Stimulated activated CD4-positive, alpha-beta T cell treated with anti-CD3 and anti-CD28 coated beads, Interleukin-15, amount 100 ng/mL, for 48 hours (primary cell): Measurements from ENCODE around the gene NPHP4.

ENCODE experiments used
- DNase-seq, 2 donors: peaks; one replicate each; pipeline ENCODE4 v3.0.0-alpha.2; 2020; ENCODE audit warnings: low read depth in 2 of 2

Gene NPHP4

DNA sequence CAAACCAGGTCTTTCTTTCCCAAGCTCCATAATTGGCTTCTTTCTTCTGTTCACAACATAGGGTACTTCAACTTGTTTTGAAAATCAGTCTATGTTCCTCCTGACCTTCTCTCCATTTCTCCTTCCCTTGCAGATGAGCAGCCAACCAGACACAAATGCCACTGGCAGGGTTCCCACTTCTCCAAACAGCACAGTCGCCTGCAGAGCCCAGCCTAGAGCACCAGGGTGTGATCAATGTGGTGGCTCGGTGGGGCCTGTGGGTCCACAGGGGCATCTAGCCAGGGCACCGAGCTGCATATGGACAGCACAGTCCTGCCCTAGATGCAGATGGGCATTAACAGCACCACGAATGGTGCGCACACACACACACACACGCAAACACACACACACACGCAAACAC, 112.8 kb downstream of the NPHP4 start:
- no peak for DNase-seq

- no peak for DNase-seq
Observed at GRCh38 chr1:5878971-5879370, 113.3 kb downstream of the NPHP4 start.

- DNase-seq, result no peak
Observed at GRCh38 chr1:5877683-5878530, 114.3 kb downstream of the NPHP4 start.

GRCh38 chr1:5877001-5877400, 115.2 kb downstream of the NPHP4 start:
- no peak for DNase-seq

DNA sequence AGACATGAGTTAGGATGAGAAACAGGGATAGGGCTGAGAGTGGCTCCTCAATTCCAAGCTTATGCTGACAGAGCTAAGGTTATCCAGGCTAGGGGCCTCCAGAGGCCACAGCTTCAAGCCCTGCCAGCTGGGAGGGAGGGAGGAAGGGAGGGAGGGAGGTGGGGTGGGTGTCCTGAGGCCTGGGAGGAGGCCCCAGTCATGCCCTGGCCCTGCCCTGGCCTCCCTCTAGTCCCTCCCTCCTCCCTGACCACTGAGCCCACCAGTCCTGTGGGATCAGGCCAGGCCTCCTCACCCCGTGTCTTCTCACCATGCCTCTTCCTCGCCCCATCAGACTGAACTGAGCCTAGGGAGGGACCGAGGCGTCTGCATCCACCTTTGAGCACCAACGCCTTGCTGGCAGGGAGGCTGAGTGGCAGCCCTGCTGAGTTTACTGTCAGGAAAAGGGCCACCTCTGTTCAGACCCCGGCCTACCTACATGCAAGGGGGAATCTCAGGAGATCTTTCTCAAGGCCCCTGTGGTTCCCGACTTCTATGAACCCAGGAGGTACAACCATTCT, 116.1 kb downstream of the NPHP4 start:
- no peak for DNase-seq

DNA sequence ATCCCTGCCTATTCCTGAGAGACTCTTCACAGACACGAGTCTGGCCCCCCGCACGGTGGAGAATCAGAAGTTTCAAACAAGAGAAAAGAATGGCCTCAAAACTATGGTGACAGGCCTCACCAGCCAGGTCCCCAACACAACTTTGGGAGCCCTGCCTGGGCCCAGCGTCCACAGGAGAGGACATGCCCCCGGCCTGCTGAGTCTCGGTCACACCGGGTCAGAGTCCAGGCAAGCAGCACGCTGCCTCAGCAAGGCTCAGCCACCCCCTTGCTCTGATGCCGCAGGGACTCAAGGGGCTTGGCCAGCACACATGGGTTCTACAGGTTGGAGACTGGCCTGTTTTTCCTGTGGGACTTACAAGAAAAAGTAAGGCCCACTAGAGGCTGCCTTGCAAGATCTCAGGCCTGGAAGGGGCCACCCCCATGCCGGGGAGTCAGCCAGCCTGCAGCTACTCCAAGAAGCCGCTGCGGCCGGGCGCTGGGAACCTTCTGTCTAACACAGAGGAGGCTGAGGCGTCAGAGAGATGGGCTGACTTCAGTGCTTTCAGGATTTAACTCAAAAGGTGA, 116.8 kb downstream of the NPHP4 start:
- no peak for DNase-seq

GRCh38 chr1:5874416-5875110, 117.7 kb downstream of the NPHP4 start:
- DNase-seq, result no peak

DNA sequence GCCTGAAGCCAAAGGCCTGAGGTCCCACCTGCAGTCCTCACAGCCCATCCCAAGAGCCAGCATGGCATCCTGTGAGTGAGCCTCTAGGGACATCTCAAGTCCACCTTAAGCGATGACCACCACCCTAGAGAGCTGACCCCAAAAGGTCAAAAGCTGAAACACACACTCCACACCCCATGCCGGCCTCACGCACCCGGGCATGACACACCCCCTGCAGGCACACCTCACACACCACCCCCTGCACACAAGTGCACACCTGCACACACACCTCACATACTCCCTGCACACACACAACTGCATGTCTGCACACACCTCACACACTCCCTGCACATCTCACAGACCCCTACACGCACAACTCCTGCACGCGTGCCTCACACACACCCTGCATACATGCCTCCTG, 118.7 kb downstream of the NPHP4 start:
- no peak for DNase-seq

GRCh38 chr1:5872886-5873285, 119.3 kb downstream of the NPHP4 start:
- no peak for DNase-seq

- DNase-seq, result no peak
Observed at GRCh38 chr1:5868931-5869500, 123.2 kb downstream of the NPHP4 start.

GRCh38 chr1:5865774-5866173, 126.5 kb downstream of the NPHP4 start:
- no peak for DNase-seq

DNA sequence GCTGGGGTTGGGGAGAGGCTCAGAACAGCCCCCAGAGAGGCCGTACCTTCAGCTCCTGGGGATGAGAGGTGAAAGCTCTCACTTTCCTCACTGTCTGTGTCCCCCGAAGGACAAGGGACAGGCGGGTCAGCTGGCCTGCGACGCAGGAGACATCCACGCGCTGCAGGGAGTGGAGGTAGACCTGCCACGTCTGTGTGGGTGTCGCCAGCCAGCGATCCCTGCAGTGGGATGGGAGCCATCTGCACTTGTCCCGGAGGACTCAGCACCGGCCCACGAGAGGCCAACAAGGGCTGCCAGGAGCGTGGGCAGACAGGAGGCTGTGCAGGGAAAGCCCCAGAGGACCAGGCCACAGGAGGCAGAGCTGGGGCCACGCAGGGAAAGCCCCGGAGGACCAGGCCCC, 127.2 kb downstream of the NPHP4 start:
- no peak for DNase-seq

DNA sequence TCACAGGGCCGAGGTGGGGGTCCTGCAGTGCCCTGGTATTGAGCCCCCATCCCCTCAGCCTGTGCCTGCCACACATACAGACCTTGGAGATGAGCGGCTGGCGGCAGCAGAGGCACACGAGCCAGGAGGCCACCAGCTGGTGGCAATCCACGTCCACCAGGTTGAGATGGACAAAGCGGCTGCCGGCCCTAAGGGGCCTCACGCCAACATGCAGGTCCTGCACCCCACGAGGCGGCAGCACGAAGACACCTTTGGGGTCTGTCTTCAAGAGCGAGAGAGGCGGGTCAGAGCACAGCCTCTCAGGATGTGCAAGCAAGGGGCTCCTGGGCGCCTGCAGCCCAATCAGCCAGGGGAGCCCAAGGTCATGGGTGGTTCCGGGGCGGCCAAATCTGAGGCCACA, 128.0 kb downstream of the NPHP4 start:
- DNase-seq, result no peak

DNA sequence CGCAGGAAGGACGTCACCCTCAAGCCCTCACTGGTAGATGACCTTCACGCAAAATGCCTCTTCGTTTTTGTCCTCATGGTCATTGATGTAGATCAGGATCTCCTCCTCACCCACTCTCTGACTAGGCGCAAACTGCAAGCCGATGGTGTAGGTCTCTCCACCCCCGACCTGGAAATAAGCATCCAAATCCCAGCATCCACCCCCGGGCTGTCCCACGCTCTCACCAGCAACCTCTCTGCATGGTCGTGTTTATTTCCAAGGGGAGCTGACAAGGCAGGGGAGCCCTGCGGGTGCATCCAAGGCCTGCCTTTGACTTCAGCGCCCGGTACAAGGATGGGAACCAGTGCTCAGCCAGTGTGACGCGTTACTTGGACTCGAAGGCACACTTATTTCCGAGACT, 129.0 kb downstream of the NPHP4 start:
- no peak for DNase-seq

GRCh38 chr1:5861871-5862825, 130.1 kb downstream of the NPHP4 start:
- DNase-seq, result no peak

DNA sequence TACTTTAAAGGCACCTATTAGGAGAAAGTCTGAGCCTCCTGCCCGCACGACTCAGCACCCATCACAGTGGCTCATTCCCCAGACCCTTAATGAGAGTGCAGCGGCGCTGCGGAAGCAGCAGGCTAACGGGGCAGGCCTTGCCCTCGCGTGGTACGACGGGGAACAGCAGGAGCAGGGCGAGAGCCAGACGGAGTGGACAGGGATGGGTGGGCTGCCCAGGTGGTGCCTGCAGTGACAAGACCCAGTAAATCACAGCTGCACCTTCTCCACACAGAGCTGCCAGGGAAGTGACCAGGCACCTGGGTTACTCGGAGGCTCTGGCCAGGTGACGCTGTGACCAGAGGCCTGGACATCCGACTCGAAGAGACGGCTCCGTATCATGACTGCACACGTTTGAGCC, 131.9 kb downstream of the NPHP4 start:
- no peak for DNase-seq

DNA sequence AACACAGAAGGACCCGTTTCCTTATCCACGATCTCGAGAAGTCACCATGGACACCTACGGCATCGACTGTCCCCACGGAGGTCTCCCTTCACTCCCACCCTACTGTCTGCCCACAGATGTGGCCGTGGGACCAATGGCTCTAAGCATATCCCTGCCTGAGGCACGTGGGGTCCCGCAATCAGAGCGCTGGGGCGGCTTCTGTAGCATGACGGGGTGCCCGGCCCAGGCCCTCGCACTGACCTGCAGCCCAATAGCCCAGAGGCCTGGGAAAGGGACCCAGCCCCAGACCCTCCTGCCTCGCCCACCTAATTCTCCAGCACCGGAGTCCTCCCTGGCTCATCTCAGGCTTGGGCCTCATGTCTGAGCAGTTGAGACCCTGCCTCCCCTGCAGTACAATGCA, 132.5 kb downstream of the NPHP4 start:
- DNase-seq, result no peak

DNA sequence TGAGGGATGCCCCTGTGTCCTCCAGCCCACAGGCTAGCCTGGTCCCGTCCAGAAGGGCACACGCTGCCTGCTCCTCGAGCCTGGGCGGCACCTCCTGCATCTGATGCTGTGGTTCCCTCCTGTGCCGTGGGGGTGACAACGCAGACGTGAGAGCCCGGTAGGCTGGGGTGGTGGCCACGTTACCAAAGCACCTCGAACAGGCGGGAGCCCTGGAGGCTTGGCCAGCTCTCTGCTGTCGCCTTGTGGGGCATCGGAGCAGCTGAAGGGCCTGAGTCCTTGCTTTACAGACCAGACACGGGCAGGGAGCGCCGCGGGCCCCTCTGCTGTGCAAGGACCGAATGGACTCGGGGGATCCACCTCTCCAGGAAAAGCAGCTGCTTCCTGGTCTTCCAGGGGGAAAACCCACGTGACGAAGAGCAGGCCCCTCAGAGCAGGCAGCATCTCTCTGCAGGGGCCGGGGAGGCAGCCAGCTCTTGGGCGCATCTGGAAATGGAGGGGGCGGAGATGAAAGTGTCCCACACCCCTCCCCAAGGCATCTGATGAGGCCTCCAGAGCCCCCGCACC, 133.3 kb downstream of the NPHP4 start:
- no peak for DNase-seq

- DNase-seq, result no peak
Observed at GRCh38 chr1:5858246-5858645, 134.0 kb downstream of the NPHP4 start.

DNA sequence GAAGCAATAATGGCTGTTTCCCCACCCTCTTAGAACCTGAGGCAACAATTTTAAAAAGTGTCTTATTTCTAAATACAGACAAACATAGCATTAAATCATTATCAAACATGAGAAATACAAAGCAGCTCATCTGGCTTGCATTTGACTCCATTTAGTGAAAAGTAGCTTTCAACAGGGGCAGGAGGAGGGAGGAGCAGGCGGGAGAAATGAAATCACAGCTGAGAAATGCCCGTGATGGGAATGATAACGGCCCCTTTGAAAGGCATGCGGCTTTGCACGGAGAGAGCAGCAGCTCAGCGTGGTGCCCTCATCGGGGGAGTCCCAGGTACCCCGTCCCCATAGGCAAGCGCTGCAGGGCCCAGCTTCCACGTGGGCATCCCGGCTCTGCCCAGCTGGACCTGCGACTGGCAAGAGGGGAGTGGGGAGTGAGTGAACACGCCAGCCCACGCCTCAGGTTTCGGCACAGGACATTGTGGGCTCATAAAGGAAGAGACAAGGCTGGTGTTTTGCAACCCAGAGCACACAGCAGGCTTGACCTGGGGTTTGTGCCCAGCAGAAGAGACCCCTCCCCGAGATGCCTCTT, 134.6 kb downstream of the NPHP4 start:
- no peak for DNase-seq

- no peak for DNase-seq
Observed at GRCh38 chr1:5857011-5857410, 135.2 kb downstream of the NPHP4 start.
